Measurements from ENCODE around the gene AKT1.

Gene AKT1

DNA sequence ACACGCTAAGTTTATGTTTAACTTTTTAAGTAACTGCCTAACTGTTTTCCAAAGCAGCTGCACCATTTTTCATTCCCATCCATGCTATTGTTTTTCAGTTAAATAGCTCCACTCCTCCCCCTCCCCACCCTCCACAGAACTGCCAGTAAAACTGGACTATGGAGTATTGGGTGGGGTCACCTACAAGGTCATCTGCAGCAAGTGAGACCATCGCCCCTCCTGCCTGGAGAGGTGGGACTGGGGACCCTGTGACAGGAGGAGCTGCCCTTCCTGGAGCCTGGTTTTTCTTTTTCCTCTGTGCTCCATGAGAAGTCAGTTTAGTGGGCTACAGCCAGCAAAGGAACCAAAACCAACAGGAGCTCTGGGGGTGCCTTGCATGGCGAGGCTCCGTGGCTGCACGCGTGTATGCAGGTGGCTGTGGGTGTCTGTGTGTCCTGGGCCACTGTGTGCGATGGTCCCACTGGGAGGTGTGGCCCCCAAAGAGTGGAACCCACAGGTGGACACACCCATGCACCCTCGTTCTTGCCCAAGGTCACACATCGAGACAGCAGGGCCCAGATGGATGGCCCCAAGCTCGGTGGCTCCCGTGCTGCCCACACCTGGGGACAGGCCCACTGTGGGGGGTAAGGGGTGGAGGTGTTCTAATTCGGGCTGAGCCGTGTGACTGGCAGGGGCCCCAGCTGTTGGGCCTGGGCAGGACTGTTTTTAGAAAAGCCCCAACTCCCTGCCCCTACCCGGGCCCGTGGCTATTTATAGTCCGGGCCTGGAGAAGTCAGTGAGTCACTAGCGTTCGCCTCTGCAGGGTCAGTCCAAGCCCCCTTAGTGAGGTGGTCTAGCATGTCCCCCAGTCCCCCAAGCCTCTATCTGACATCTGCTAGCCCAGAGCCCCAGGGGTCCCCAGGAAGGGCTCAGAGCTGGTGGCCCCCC lies 73.8 kb downstream of the AKT1 start:
- DNase-seq = no peak

All from CD4-positive, alpha-beta T cell treated with Interferon alpha-2 for 1 hour (primary cell).